Measurements from ENCODE around the gene CDC34. TPM values are rescaled to one million over a fixed set of nuclear protein-coding genes. Genes with fewer than 3 reads are reported as not detected.

The CDC34 gene
- total and polyA plus RNA-seq, 2 experiments from 2014 or later, result 207 to 247 TPM

DNA sequence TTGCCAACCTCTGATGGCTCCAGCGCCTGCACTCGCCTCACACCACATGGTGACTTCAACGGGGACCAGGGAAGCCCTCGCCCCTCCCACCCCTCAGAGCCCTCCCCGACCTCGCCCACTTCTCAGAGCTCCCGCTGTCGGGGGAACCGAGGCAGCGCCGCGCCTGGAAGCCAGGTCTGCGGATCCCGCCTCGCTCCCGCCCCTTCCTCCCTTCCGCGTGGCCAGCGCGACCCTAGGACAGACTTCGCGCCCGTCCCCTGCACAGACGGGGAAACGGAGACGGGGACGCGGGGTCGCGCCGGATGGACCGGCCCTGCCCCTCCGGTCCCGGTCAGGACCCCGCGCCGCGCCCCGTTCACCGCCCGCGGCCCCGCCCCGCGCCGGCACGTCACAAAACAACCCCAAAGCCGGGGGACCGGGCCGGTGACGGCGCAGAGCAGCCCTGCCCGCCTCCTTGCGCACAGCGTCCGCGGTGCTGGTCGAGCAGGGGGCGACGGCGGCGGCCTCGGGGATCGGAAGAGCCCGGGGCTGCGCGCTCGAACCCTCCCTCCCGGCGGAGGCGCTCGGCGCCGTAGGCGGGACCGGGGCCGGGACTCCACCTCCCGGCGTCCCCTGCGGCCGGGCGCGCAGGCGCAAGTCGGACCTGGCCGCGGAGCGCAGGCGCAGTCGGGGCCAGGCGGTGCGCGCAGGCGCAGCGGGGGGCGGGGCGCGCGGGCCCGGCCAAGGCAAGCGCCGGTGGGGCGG, 379 bp upstream of the CDC34 start:
- Histone ChIP-seq H3K9me3 (ENCODE audit: low read depth) (no peaks in the 10 kb centered on the region), H3K27me3 (no peaks in the 10 kb centered on the region), H3K4me3 (peak overlapping the region; percentile 96), H3K36me3 (peaks cover 2% of the 10 kb centered on the region), H3K27ac (peak overlapping the region; percentile 93), H3K4me1 (ENCODE audit: low read depth) (peaks cover 9% of the 10 kb centered on the region)
- no peak for TF ChIP-seq CTCF (IDR thresholded peaks at IDR 0.05; ENCODE audit: low read depth, low read length)
- DNase-seq (ENCODE audit: low read depth in 1 of 2, low spot score in 1 of 2), result peak; percentile 88 to 91

GRCh38 chr19:532561-533363, 1.2 kb downstream of the CDC34 start:
- peak; percentile 65 to 68 for DNase-seq (ENCODE audit: low read depth in 1 of 2, low spot score in 1 of 2)
- Histone ChIP-seq H3K27ac (peak overlapping the region; percentile 94), H3K4me3 (peak overlapping the region; percentile 96), H3K36me3 (peaks cover 12% of the 10 kb centered on the region), H3K4me1 (ENCODE audit: low read depth) (peaks cover 9% of the 10 kb centered on the region), H3K9me3 (ENCODE audit: low read depth) (no peaks in the 10 kb centered on the region), H3K27me3 (no peaks in the 10 kb centered on the region)
- peak; percentile 56 for TF ChIP-seq CTCF (IDR thresholded peaks at IDR 0.05; ENCODE audit: low read depth, low read length)

GRCh38 chr19:533364-534058, 2.0 kb downstream of the CDC34 start:
- H3K36me3 ChIP-seq, result peaks cover 18% of the 10 kb centered on the region
- peaks cover 9% of the 10 kb centered on the region for H3K4me1 ChIP-seq (ENCODE audit: low read depth)
- peak overlapping the region; percentile 94 for H3K27ac ChIP-seq
- peak overlapping the region; percentile 96 for H3K4me3 ChIP-seq
- H3K27me3 ChIP-seq, result no peaks in the 10 kb centered on the region
- TF ChIP-seq CTCF (IDR thresholded peaks at IDR 0.05; ENCODE audit: low read depth, low read length), result no peak
- no peaks in the 10 kb centered on the region for H3K9me3 ChIP-seq (ENCODE audit: low read depth)
- DNase-seq (ENCODE audit: low read depth in 1 of 2, low spot score in 1 of 2), result no peak

- Histone ChIP-seq H3K27ac (no peak overlapping the region), H3K4me1 (ENCODE audit: low read depth) (peaks cover 9% of the 10 kb centered on the region), H3K36me3 (peaks cover 23% of the 10 kb centered on the region), H3K4me3 (no peak overlapping the region), H3K27me3 (no peaks in the 10 kb centered on the region), H3K9me3 (ENCODE audit: low read depth) (no peaks in the 10 kb centered on the region)
- TF ChIP-seq CTCF (IDR thresholded peaks at IDR 0.05; ENCODE audit: low read depth, low read length), result no peak
- no peak for DNase-seq (ENCODE audit: low read depth in 1 of 2, low spot score in 1 of 2)
Observed at GRCh38 chr19:534088-534487, 2.5 kb downstream of the CDC34 start.

DNA sequence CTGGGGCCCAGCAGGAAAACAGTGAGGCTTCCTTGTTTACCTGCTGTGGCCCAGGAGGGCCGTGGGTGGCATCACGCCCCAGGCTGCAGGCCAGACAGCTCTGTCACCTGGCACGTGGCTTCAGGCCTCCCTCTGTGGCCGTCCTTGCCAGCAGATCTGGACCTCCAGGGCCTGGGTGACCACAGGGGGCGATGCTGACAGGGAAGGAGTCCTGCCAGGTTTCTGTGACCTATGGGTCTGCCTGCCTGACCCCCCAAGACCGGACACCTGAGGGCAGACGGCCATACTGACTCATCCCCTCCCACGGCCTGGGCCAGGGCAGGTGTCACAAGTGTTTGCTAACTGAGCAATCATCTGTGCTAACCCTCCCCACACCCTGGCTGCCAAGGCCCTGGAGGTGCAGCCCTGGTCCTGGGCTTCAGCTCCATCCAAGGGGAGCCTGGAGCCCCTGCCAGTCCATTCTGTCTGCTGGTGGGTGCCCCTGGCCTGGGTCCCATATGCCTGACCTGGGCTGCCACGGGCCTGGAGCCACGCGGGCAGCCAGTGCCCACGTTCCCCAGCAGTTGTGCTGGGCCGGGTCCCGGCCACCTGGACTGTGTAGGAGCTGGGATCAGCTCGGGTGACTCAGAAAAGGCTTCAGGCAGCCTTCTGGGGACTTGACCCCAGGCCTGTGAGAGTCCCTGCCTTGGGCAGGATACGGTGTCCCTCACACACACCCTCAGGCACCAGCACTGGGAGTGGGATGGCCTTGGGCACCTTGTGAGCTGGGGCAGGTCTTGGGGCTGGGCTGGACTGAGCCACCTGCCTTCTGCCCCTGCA, 3.7 kb downstream of the CDC34 start:
- TF ChIP-seq CTCF (IDR thresholded peaks at IDR 0.05; ENCODE audit: low read depth, low read length), result no peak
- H3K4me1 ChIP-seq (ENCODE audit: low read depth), result peaks cover 9% of the 10 kb centered on the region
- no peak overlapping the region for H3K4me3 ChIP-seq
- no peak for DNase-seq (ENCODE audit: low read depth in 1 of 2, low spot score in 1 of 2)
- no peak overlapping the region for H3K27ac ChIP-seq
- H3K9me3 ChIP-seq (ENCODE audit: low read depth), result no peaks in the 10 kb centered on the region
- no peaks in the 10 kb centered on the region for H3K27me3 ChIP-seq
- peaks cover 28% of the 10 kb centered on the region for H3K36me3 ChIP-seq

Measured in cardiac muscle cell (in vitro differentiated cells and primary cell).